GM21360 (cell line): ENCODE measurements around the gene AXIN2.
"Not testable (repeated sequence)": the region's sequence is repeated elsewhere in the genome, so short reads cannot be mapped to it uniquely, and the experiment has no call there.

ENCODE experiments used
- ATAC-seq: cut with Tn5 transposase; IDR thresholded peaks from one replicate; pipeline ENCODE4 v1.9.1; 2021; ENCODE audit warnings: mild to moderate bottlenecking, moderate library complexity; ENCODE audit not compliant: unreplicated experiment

Gene AXIN2

GRCh38 chr17:65523411-65523810 is 38.0 kb downstream of the AXIN2 start:
- ATAC-seq = no peak

- ATAC-seq = no peak
Observed at GRCh38 chr17:65522751-65523404, 38.6 kb downstream of the AXIN2 start.

DNA sequence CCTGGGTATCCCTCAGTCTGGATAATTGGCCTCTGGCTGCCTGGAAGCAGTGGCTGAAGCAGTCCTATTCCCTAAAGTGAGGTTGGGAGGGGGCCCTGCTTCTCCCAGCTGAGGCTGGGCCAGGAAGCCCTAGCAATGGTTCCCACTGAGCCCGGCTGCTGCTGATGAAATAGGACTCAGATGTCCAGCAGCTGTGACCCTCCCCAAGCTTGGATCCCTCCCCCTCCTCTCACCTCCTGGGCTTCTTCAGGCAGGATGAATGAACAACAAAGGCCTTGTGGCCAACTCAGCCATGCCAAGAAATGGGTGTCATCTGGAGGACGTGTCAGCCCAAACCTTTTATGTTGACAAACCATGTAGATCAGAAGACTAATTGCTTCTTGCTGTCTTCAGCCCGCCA is 42.0 kb downstream of the AXIN2 start:
- no peak for ATAC-seq

GRCh38 chr17:65518256-65518655 is 43.2 kb downstream of the AXIN2 start:
- no peak for ATAC-seq

DNA sequence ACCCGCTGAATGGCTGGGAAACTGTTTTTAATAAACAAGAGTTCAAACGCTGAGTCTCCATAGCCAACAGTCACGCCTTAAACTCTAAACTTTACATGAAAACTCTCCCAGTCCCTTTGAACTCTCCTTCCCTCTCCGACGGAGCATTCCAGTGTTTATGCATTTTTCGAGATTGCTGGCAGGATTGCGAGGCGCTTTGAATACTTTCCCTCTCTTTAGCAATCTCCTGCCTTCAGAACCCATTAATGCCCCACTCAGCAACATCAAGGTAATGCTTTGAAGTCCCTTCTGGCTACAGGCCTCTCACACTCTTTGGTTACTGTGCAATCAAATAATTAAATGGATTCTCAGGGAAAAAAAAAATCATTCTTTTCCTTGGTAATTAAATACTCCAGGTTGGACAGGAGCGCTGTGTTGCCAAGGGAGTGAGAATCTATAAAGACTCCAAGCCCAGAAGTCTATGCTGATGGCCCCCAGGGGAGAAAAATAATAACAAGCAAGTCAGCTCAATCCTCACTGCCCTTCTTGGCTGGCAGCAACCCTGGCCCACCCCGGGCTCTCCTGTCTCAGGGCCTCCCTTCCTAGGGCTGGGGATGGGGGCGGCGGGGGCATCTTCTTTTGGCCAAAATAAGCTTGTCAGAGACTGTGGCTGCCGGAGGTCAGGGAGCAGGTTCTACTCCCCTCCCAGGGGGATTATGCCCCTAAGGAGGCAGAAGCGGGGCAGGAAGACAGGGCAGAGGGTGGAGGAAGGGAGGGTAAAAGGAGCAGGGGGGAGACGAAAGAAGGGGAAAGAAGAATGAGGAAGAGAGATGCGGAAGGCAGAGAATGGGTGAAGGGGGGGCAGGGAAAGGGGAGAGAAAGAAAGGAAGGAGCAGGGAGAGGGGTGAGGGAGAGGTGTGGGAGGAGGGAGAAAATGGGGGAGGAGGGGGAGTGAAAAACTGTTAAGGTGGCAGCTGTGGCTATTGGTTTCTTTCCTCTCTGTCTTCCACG is 45.2 kb downstream of the AXIN2 start:
- ATAC-seq = no peak

- no peak for ATAC-seq
Observed at GRCh38 chr17:65515512-65515911, 45.9 kb downstream of the AXIN2 start.

DNA sequence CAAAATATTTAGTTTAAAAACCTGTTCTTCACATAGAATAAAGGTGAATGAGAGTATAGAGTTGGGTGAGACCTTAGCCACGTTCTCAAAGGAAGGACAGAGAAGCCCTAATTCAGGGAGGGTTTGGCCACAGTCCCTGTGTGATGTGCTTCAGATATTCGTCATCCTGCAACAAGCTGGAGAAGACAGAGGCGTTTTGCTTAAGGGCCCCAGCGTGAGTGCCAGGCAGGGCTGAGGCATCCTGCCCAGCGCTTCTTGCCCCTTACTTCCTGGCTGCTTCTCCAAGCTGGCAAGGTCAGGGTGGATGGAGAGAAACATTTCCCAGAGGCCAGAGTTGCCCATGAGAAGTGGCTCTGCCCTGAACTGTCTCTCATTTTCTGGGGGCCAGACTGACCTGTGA is 46.9 kb downstream of the AXIN2 start:
- no peak for ATAC-seq

- ATAC-seq = no peak
Observed at GRCh38 chr17:65514082-65514481, 47.4 kb downstream of the AXIN2 start.

DNA sequence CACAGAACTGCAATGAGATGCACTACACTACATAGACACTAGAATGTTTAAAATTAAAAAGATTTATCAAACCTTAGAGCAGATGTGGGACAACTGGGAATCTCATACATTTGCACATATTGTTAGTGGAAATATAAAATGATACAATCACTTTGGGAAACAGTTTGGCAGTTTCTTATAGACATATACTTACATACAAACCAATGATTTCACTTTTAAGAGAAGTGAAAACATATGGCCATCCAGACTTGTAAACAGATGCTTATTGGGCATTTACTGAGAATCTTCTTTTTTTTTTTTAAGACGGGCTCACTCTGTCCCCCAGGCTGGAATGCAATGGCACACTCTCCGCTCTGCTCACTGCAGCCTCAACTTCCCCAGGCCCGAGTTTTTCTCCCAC is 50.1 kb downstream of the AXIN2 start:
- ATAC-seq = no peak

- ATAC-seq = no peak
Observed at GRCh38 chr17:65509032-65509431, 52.4 kb downstream of the AXIN2 start.

DNA sequence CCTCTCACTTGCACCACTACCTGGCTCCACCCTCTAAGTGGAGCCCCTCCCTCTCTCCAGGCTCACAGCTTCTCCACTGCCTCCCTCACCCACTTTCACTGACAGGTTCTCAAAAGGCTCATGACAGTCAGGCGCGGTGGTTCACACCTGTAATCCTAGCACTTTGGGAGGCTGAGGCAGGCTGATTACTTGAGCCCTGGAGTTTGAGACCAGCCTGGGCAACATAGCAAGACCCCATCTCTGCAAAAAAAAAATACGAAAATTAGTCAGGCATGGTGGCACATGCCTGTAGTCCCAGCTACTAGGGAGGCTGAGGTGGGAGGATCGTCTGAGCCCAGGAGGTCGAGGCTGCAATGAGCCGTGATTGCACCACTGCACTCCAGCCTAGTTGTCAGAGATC is 56.8 kb downstream of the AXIN2 start:
- ATAC-seq = not testable (repeated sequence)

DNA sequence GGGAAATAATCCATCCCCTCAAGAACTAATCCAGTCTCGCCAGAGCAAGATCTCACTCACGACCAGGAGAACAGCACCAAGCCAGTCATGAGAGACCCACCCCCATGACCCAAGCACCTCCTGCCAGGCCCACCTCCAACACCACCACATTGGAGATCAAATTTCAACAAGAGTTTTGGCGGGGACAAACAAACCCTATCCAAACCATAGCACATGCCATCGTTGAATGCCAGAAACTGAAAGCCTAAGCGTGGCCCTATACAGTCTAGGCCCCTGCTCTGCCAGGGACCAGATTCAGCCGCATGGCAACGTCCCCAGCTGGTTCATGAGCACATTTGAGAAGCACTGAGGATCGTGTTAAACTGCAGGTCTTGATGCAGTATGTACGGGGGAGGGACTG is 57.3 kb downstream of the AXIN2 start:
- no peak for ATAC-seq

DNA sequence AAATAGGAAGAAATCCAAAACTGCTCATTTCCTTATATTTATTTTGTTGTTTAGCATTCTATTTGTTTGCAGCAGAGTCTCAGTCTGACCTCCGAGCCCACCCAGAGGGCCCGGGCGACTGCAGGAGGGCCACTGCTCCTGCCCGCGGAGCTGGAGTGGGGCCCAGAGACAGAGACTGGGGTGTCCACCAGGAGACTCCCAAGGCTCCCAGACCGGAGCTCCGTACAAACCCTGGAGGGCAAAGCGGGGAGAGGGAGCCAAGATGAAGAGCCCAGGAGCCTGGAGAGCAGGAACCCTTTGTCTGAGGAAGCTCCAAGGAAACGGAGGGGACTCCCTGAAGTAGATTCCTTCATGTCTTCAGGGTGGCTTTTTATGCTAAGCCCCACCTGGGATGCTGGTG is 57.9 kb downstream of the AXIN2 start:
- no peak for ATAC-seq

DNA sequence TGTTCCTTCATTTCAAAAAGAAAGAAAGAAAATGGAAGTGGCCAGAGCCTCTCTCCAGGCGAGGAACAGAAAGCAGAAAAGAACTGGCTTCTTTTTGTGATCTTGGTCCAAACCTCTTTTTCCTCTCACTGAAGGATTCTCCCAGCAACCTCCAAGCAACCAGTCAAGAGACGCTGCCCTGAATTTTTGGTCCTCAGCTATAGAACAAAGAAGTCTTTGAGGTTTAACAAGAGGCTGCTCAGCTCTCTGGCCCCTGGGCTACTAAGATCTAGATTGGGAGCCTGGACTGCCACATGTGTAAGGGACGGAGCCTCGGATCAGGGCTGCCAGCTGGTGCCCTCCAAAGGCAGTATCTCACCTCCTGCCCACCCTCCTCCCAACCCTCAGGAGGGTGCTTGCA is 62.6 kb downstream of the AXIN2 start:
- no peak for ATAC-seq

DNA sequence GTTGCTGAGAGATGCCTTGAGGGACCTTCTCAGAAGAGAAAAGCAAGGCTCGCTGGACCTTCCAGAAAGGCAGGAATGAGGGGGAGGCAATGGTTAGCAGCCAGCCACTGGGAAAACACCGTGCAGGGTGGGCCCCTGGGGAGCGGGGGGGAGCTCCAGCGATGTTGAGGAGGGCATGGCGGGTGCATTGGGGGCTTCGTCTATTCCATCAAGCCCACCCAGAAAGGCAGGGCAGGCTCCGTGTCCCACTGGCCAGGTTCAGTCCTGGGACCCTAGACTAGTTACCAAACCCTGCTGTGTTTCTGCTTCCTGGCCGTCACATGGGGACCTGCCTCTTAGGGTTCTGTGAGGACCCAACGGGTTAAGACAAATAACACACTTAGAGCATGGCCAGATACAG is 64.6 kb downstream of the AXIN2 start:
- no peak for ATAC-seq

DNA sequence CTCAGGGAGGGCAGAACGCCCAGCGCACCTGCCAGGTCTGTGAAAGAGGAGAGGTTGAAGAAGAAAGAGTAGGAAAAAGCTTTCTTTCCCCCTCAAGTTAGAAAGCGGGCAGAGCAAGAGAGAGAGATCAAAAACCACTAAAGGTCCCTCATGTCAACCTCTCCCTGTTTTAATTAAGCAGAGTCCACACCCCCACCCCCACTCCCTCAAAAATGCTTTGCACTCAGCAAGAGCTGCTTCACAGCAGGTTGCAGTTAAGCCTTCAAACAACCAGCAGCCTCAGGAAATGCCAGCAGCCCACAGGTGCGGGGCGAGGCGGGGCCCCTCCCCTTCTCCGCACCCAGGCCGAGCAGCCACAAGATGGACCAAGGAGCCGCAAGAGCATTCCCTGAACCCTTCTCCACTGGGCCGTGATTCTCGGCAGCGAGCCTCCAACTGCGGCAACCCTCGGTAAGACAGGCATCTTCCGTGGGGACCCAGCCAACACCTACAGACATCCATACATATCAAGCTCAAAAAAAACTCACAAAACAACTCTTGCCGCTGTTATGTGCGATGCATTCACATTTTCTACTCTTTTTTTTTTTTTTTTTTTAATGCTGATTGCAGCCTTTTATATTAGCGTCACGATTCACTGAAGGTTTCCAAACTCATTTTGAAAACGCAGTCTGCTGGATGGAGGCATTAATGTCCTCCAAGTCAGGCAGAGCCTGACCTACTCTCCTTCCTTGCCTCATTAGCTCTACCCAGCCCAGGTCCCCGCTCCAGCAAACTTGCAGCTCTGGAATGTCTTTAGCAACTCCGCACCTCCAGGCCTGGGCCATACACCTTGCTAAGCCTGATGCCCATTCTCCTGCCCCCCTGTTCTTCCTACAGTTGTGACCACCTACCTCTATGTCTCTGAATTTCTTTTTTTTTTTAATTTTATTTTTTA is 66.1 kb downstream of the AXIN2 start:
- ATAC-seq = no peak

- ATAC-seq = no peak
Observed at GRCh38 chr17:65489413-65490155, 71.9 kb downstream of the AXIN2 start.

GRCh38 chr17:65488665-65489064 is 72.8 kb downstream of the AXIN2 start:
- no peak for ATAC-seq

DNA sequence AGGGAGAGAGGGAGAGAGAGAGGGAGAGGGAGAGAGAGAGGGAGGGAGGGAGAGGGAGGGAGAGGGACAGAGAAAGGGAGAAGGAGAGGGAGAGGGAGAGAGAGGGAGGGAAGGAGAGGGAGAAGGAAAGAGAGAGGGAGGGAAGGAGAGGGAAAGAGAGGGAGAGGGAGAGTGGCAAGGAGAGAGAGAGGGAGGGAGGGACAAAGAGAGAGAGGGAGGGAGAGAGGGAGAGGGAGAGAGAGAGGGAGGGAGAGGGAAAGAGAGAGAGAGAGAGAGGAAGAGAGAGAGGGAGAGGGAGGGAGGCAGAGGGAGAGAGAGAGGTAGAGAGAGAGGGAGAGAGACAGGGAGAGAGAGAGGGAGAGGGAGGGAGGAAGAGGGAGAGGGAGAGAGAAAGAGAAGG is 73.5 kb downstream of the AXIN2 start:
- ATAC-seq = no peak

GRCh38 chr17:65487161-65487560 is 74.3 kb downstream of the AXIN2 start:
- ATAC-seq = no peak
